Keratinocyte (primary cell): Measurements from ENCODE around the gene CCR9. TPM values are rescaled to one million over a fixed set of nuclear protein-coding genes. Genes with fewer than 3 reads are reported as not detected.

Source experiments
- DNase-seq: peaks from one replicate; pipeline ENCODE4 v3.0.0-alpha.2; 2011; ENCODE audit warnings: low read depth, missing footprints, low spot score
- FAIRE-seq: peaks from 2 replicates; lab custom pipeline; 2011; peaks lifted over from hg19 to GRCh38; lab: Jason Lieb, UNC
- H2AFZ ChIP-seq: 2 replicates; pipeline ENCODE4 v1.6.0; 2012; ENCODE audit warnings: low read length, control low read depth, inconsistent platforms; ENCODE audit not compliant: control insufficient read depth
- H3K27ac ChIP-seq: 2 replicates; pipeline ENCODE4 v1.5.1; 2011; ENCODE audit warnings: low read length; ENCODE audit not compliant: control insufficient read depth, insufficient read depth
- H3K27me3 ChIP-seq: 3 replicates; pipeline ENCODE4 v1.6.0; 2011; ENCODE audit warnings: low read length; ENCODE audit not compliant: control insufficient read depth, insufficient read depth; ENCODE audit errors: extremely low read depth
- H3K36me3 ChIP-seq, 2 experiments: 2 replicates in 1 of 2; 3 replicates in 1 of 2; pipeline ENCODE4 v1.5.1; 2011; ENCODE audit warnings: low read length in 2 of 2, mild to moderate bottlenecking in 1 of 2; ENCODE audit not compliant: control insufficient read depth in 2 of 2, insufficient read depth in 2 of 2; ENCODE audit errors: extremely low read depth in 1 of 2
- H3K4me1 ChIP-seq: 3 replicates; pipeline ENCODE4 v1.5.1; 2011; ENCODE audit warnings: low read length; ENCODE audit not compliant: control insufficient read depth, insufficient read depth; ENCODE audit errors: extremely low read depth
- H3K4me2 ChIP-seq: 3 replicates; pipeline ENCODE4 v1.6.0; 2011; ENCODE audit warnings: low read depth, low read length; ENCODE audit not compliant: control insufficient read depth, insufficient read depth; ENCODE audit errors: extremely low read depth
- H3K4me3 ChIP-seq, 3 experiments: fragments of 200-600 bp in 1 of 3; sonication (generic) in 1 of 3; 2 replicates in 2 of 3; 3 replicates in 1 of 3; pipeline ENCODE4 v1.5.1; 2011 to 2016; ENCODE audit warnings: low read length in 3 of 3, mild to moderate bottlenecking in 3 of 3, control low read depth in 2 of 3, inconsistent platforms in 1 of 3, low read depth in 1 of 3, mixed read lengths in 1 of 3, mixed run types in 1 of 3, moderate library complexity in 1 of 3; ENCODE audit not compliant: control insufficient read depth in 2 of 3, insufficient read depth in 2 of 3; ENCODE audit errors: extremely low read depth in 1 of 3
- H3K79me2 ChIP-seq: 2 replicates; pipeline ENCODE4 v1.6.0; 2012; ENCODE audit warnings: low read length; ENCODE audit not compliant: control insufficient read depth, insufficient read depth
- H3K9ac ChIP-seq: 3 replicates; pipeline ENCODE4 v1.6.0; 2011; ENCODE audit warnings: low read length; ENCODE audit not compliant: control insufficient read depth, insufficient read depth; ENCODE audit errors: extremely low read depth
- H3K9me1 ChIP-seq: 3 replicates; pipeline ENCODE4 v1.6.0; 2011; ENCODE audit warnings: low read length; ENCODE audit not compliant: control insufficient read depth, insufficient read depth; ENCODE audit errors: extremely low read depth
- H3K9me3 ChIP-seq: 2 replicates; pipeline ENCODE4 v1.5.1; 2012; ENCODE audit warnings: low read depth, low read length; ENCODE audit not compliant: control insufficient read depth
- H4K20me1 ChIP-seq: 3 replicates; pipeline ENCODE4 v1.6.0; 2011; ENCODE audit warnings: low read length; ENCODE audit not compliant: control insufficient read depth, insufficient read depth; ENCODE audit errors: extremely low read depth
- EZH2 ChIP-seq: IDR thresholded peaks from one replicate; pipeline ENCODE4 v1.6.1; 2012; ENCODE audit warnings: inconsistent platforms, mild to moderate bottlenecking, low read length, moderate library complexity
- dilution Hi-C: fragments of 300-500 bp; cut with MboI; formaldehyde crosslinking; loops from one replicate; pipeline ENCODE4 v1.7.0; 2020; ENCODE audit warnings: low sequenced_read_pairs; ENCODE audit not compliant: extremely low pct_ligation_motif_present
- polyA plus RNA-seq, 5 experiments: library from polyadenylated mRNA; depleted of rRNA in 3 of 5; stranded (reverse) in 3 of 5; stranded (forward) in 1 of 5; unstranded in 1 of 5; fragments of >200 nt; gene quantifications; 1 replicate in 1 of 5; 2 replicates in 3 of 5; 3 replicates in 1 of 5; pipeline versions ENCODE4 v1.2.1 to v1.2.3, GENCODE V29; 2011 to 2012; ENCODE audit warnings: missing spikeins in 2 of 5, low read depth in 1 of 5, low replicate concordance in 1 of 5
- TF ChIP-seq, protein P1 (sequence below), 3 experiments: IDR thresholded peaks in 1 of 3; conservative IDR thresholded peaks in 1 of 3; optimal IDR thresholded peaks in 1 of 3; 2 replicates in 2 of 3; 3 replicates in 1 of 3; pipeline versions ENCODE3 to v1.5.1; 2011; ENCODE audit warnings: low read length in 3 of 3, mild to moderate bottlenecking in 3 of 3, moderate library complexity in 2 of 3, control low read depth in 1 of 3, inconsistent platforms in 1 of 3; ENCODE audit not compliant: insufficient read depth in 2 of 3; ENCODE audit errors: extremely low read depth in 1 of 3

CCR9 gene
- polyA plus RNA-seq, 1 donor (not counting 4 experiments of a cell fraction or from before 2014, with no cell fraction given): not detected

DNA sequence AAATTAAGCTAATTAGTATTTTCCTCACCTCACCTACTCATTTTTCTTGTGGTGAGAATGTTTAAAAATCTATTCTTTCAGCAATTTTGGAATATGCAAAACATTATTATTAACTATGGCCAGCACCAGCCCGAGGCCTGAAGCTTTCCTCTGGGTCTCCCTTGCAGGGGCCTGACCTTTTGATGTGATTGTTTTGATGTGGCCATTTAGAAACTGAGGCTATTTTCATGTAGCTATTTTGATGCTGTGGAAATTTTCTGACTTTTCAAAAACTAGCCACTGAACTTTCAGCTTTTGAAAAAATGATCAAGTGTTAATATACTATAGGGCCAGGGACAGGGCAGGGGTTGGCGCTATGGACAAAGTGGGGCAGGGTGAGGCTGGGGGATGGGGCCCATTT is 8.2 kb upstream of the CCR9 start:
- H3K36me3 ChIP-seq: no peaks in the 10 kb centered on the region
- no peak overlapping the region for H3K4me2 ChIP-seq
- no peak for DNase-seq
- no peak for FAIRE-seq
- no peaks in the 10 kb centered on the region for H3K9me3 ChIP-seq
- TF ChIP-seq, protein P1, sequence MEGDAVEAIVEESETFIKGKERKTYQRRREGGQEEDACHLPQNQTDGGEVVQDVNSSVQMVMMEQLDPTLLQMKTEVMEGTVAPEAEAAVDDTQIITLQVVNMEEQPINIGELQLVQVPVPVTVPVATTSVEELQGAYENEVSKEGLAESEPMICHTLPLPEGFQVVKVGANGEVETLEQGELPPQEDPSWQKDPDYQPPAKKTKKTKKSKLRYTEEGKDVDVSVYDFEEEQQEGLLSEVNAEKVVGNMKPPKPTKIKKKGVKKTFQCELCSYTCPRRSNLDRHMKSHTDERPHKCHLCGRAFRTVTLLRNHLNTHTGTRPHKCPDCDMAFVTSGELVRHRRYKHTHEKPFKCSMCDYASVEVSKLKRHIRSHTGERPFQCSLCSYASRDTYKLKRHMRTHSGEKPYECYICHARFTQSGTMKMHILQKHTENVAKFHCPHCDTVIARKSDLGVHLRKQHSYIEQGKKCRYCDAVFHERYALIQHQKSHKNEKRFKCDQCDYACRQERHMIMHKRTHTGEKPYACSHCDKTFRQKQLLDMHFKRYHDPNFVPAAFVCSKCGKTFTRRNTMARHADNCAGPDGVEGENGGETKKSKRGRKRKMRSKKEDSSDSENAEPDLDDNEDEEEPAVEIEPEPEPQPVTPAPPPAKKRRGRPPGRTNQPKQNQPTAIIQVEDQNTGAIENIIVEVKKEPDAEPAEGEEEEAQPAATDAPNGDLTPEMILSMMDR (optimal IDR thresholded peaks at IDR 0.05 in 1 of 3, IDR thresholded peaks at IDR 0.05 in 1 of 3, conservative IDR thresholded peaks at IDR 0.05 in 1 of 3; ENCODE audit: extremely low read depth in 1 of 3, insufficient read depth in 2 of 3, low read length in 3 of 3): no peak
- no peak for TF ChIP-seq EZH2
- no peak overlapping the region for H3K27ac ChIP-seq
- dilution Hi-C loops: no loop called here
- no peak overlapping the region for H3K4me3 ChIP-seq
- H3K9ac ChIP-seq: no peak overlapping the region
- H3K9me1 ChIP-seq: no peaks in the 10 kb centered on the region
- H3K4me1 ChIP-seq: peaks cover 4% of the 10 kb centered on the region
- peaks cover 13% of the 10 kb centered on the region for H3K27me3 ChIP-seq
- no peak overlapping the region for H2AFZ ChIP-seq
- no peaks in the 10 kb centered on the region for H3K79me2 ChIP-seq
- no peaks in the 10 kb centered on the region for H4K20me1 ChIP-seq

DNA sequence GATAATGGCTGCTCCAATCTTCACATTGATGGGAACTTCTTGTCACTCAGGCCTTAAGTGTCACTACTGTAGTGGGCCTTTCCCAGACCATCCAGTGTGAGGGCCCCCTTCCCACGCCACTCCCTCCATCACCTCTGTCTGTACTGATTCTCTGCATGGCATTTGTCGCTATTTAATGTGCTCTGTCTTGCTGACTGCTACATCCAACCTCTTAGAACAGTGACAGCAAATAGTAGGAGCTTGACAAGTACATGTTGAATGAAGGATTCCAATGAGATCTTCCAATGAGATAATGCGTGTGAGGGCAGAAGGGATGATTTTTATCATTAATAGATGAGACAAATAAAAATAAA is 5.6 kb upstream of the CCR9 start:
- Histone ChIP-seq H3K9me3 (no peaks in the 10 kb centered on the region), H3K4me2 (no peak overlapping the region), H3K4me1 (peaks cover 4% of the 10 kb centered on the region), H4K20me1 (no peaks in the 10 kb centered on the region), H3K4me3 (no peak overlapping the region), H3K36me3 (no peaks in the 10 kb centered on the region), H3K9ac (no peak overlapping the region), H3K27ac (no peak overlapping the region), H2AFZ (no peak overlapping the region), H3K27me3 (peaks cover 23% of the 10 kb centered on the region), H3K79me2 (no peaks in the 10 kb centered on the region), H3K9me1 (no peaks in the 10 kb centered on the region)
- TF ChIP-seq, protein P1 (optimal IDR thresholded peaks at IDR 0.05 in 1 of 3, IDR thresholded peaks at IDR 0.05 in 1 of 3, conservative IDR thresholded peaks at IDR 0.05 in 1 of 3; ENCODE audit: extremely low read depth in 1 of 3, insufficient read depth in 2 of 3, low read length in 3 of 3): no peak
- TF ChIP-seq EZH2: no peak
- dilution Hi-C loops: no loop called here
- DNase-seq (no peak), FAIRE-seq (no peak)
